K562 (cell line): ENCODE measurements around the gene TRUB2. TPM values are rescaled to one million over a fixed set of nuclear protein-coding genes. Genes with fewer than 3 reads are reported as not detected.

Experiments
- ATF2 ChIP-seq: sonication (generic); formaldehyde crosslinking; IDR thresholded peaks from 2 replicates; pipeline ENCODE4 v1.8.1; 2022; ENCODE audit warnings: missing genetic modification reagents
- ATF7 ChIP-seq: fragments of 450-650 bp; IDR thresholded peaks from 2 replicates; pipeline ENCODE4 v1.7.1; 2014; ENCODE audit warnings: mild to moderate bottlenecking, moderate library complexity
- BRF1 ChIP-seq: IDR thresholded peaks from 3 replicates; pipeline ENCODE4 v1.6.1; 2011; ENCODE audit warnings: borderline replicate concordance, mild to moderate bottlenecking; ENCODE audit not compliant: insufficient read length; ENCODE audit errors: extremely low read depth
- CREBBP ChIP-seq: IDR thresholded peaks from one replicate; pipeline ENCODE4 v1.6.1; 2012; ENCODE audit warnings: low read depth, mild to moderate bottlenecking, control low read depth, inconsistent platforms, low read length
- GATAD2A ChIP-seq: fragments of 450-650 bp; IDR thresholded peaks from 2 replicates; pipeline ENCODE4 v1.6.1; 2017
- HDAC2 ChIP-seq: fragments of 450-650 bp; IDR thresholded peaks from 2 replicates; pipeline ENCODE4 v1.6.1; 2016; ENCODE audit warnings: mild to moderate bottlenecking
- HNRNPUL1 ChIP-seq: fragments of 200-400 bp; formaldehyde crosslinking; IDR thresholded peaks from 2 replicates; pipeline ENCODE4 v1.6.1; 2017; ENCODE audit warnings: low read length
- NCOR1 ChIP-seq: fragments of 450-650 bp; IDR thresholded peaks from 2 replicates; pipeline ENCODE4 v1.6.1; 2016; ENCODE audit warnings: mild to moderate bottlenecking, moderate library complexity
- NKRF ChIP-seq: fragments of 450-650 bp; IDR thresholded peaks from 2 replicates; pipeline ENCODE4 v1.6.1; 2016; ENCODE audit warnings: borderline replicate concordance
- OTX1 ChIP-seq: fragments of 450-650 bp; formaldehyde crosslinking; IDR thresholded peaks from 2 replicates; pipeline ENCODE4 v1.4.0; 2022; ENCODE audit warnings: mild to moderate bottlenecking
- PHTF2 ChIP-seq: fragments of 250-450 bp; sonication (Bioruptor Pico); IDR thresholded peaks from 2 replicates; pipeline ENCODE4 v1.5.0; 2021; ENCODE audit warnings: mild to moderate bottlenecking
- PML ChIP-seq: IDR thresholded peaks from 2 replicates; pipeline ENCODE4 v1.6.1; 2012; ENCODE audit warnings: low read length, inconsistent platforms
- SAFB2 ChIP-seq: fragments of 200-400 bp; formaldehyde crosslinking; IDR thresholded peaks from 2 replicates; pipeline ENCODE4 v1.6.1; 2018; ENCODE audit warnings: borderline replicate concordance, low read length, low read depth, moderate library complexity; ENCODE audit not compliant: severe bottlenecking
- SMARCA4 ChIP-seq: fragments of 450-650 bp; IDR thresholded peaks from 2 replicates; pipeline ENCODE4 v1.6.1; 2016
- SRF ChIP-seq, 2 experiments: fragments of 250-450, 450-650 bp in 1 of 2; sonication (Bioruptor Pico) in 1 of 2; sonication (generic) in 1 of 2; formaldehyde crosslinking; IDR thresholded peaks; 2 replicates each; pipeline versions ENCODE4 v1.5.0 to v1.5.1; 2020 to 2022; ENCODE audit warnings: mild to moderate bottlenecking in 1 of 2, missing genetic modification reagents in 1 of 2
- TFAP4 ChIP-seq: sonication (generic); formaldehyde crosslinking; IDR thresholded peaks from 2 replicates; pipeline ENCODE4 v1.8.0; 2022; ENCODE audit warnings: missing genetic modification reagents, mild to moderate bottlenecking, moderate library complexity, borderline replicate concordance
- ZKSCAN8 ChIP-seq: fragments of 200-800 bp; sonication (Bioruptor generic); IDR thresholded peaks from 2 replicates; pipeline ENCODE4 v1.6.1; 2016; ENCODE audit warnings: missing genetic modification characterization, missing compliant biosample characterization
- ZNF140 ChIP-seq: fragments of 250-450 bp; sonication (Bioruptor Pico); IDR thresholded peaks from 2 replicates; pipeline ENCODE4 v1.8.0; 2021; ENCODE audit warnings: moderate library complexity, mild to moderate bottlenecking, inconsistent platforms
- polyA plus RNA-seq, 8 experiments: library from polyadenylated mRNA; depleted of rRNA in 4 of 8; stranded (reverse) in 5 of 8; unstranded in 3 of 8; fragments of >200 nt; fragmentation: Nextera tagmentation in 2 of 8; fragmentation: Illumina TruSeq in 1 of 8; extraction: Ambion mirVana in 2 of 8; extraction: Trizol in 1 of 8; gene quantifications; 2 replicates each; pipeline versions ENCODE4 v1.2.1 to v1.2.3, GENCODE V29; 2011 to 2014; ENCODE audit warnings: inconsistent platforms in 1 of 8, missing spikeins in 1 of 8
- total RNA-seq, 7 experiments: library from RNA; depleted of rRNA in 6 of 7; stranded (reverse); fragments of >200 nt in 6 of 7; fragmentation: Illumina TruSeq in 2 of 7; extraction: Trizol in 2 of 7; gene quantifications; 2 replicates each; pipeline versions ENCODE4 v1.2.1 to v1.2.3, GENCODE V29; 2011 to 2021; ENCODE audit warnings: low replicate concordance in 1 of 7
- TF ChIP-seq, protein P1 (sequence below): sonication (generic); formaldehyde crosslinking; IDR thresholded peaks from 2 replicates; pipeline ENCODE4 v1.8.1; 2023; ENCODE audit warnings: mild to moderate bottlenecking, missing genetic modification reagents
- TF ChIP-seq, protein P2 (sequence below): fragments of 450-650 bp; IDR thresholded peaks from 2 replicates; pipeline ENCODE4 v1.6.1; 2016; ENCODE audit warnings: low read depth, mild to moderate bottlenecking, moderate library complexity

TRUB2 gene
- total and polyA plus RNA-seq, 9 of the 15 experiments (the other 6 are each of a cell fraction or from before 2014, with no cell fraction given), result 9.3 to 110 (median 63.0) TPM

DNA sequence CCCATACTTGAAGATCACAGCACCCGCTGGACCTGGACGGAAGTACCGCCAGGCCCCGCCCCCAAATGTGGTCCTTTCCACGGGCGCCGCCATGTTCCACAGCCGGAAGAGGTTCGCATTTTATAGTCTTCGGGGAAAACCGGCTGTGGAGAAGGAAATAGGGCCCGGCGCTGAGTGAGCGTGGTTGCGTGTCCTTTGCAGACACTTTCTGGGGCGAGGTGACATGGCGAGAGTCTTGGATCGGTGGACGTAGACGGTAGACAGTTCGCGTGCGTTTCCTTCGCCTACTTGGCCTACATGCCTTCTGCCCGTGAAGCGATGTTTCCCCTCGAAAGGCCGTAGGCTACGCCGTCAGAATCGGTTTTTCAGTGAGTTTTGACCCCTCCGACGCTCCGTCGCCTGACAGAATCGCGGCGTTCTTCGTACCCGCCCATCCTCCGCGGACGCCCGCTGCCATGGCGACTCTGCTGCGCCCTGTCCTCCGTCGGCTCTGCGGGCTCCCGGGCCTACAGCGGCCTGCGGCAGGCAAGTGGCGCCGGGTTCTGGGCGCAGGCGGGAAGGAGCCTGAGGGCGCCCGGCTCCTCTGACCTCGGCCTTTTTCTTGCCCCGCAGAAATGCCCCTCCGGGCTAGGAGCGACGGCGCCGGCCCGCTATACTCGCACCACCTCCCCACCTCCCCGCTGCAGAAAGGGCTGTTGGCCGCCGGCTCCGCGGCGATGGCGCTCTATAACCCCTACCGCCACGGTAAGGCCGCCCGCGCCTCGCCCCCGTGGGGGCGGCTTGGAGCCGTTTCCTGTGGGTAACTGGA lies at the start of gene TRUB2, which contains the start of gene COQ4 (continued):
- TF ChIP-seq NCOR1 (no peak), NKRF (no peak), OTX1 (peak; percentile 95), SMARCA4 (no peak), ZKSCAN8 (no peak), PML (no peak), SRF (CRISPR knock-in tag; IDR thresholded peaks at IDR 0.05) (no peak; a peak in 1 of 4 replicates), HDAC2 (no peak), TFAP4 (CRISPR knock-in tag) (no peak), BRF1 (no peak), SAFB2 (no peak), CREBBP (no peak), ZNF140 (CRISPR knock-in tag) (no peak; the same call in 1 of the 2 replicates), ATF7 (no peak), GATAD2A (no peak), ATF2 (CRISPR knock-in tag) (no peak), PHTF2 (CRISPR knock-in tag) (no peak), HNRNPUL1 (no peak)
- TF ChIP-seq, protein P1, sequence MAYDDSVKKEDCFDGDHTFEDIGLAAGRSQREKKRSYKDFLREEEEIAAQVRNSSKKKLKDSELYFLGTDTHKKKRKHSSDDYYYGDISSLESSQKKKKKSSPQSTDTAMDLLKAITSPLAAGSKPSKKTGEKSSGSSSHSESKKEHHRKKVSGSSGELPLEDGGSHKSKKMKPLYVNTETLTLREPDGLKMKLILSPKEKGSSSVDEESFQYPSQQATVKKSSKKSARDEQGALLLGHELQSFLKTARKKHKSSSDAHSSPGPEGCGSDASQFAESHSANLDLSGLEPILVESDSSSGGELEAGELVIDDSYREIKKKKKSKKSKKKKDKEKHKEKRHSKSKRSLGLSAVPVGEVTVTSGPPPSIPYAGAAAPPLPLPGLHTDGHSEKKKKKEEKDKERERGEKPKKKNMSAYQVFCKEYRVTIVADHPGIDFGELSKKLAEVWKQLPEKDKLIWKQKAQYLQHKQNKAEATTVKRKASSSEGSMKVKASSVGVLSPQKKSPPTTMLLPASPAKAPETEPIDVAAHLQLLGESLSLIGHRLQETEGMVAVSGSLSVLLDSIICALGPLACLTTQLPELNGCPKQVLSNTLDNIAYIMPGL (CRISPR knock-in tag), result peak; percentile 68
- TF ChIP-seq, protein P2, sequence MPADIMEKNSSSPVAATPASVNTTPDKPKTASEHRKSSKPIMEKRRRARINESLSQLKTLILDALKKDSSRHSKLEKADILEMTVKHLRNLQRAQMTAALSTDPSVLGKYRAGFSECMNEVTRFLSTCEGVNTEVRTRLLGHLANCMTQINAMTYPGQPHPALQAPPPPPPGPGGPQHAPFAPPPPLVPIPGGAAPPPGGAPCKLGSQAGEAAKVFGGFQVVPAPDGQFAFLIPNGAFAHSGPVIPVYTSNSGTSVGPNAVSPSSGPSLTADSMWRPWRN, result no peak
